ENCODE data around the gene TASOR2. TPM values are rescaled to one million over a fixed set of nuclear protein-coding genes. Genes with fewer than 3 reads are reported as not detected.

Gene TASOR2
- total RNA-seq, 1 donor from 2014 or later = 49.1 TPM

GRCh38 chr10:5650664-5651387 is 33.8 kb upstream of the TASOR2 start:
- no peak overlapping the region for H3K27ac Mint-ChIP-seq (ENCODE audit: unreplicated experiment)
- no peak for DNase-seq (ENCODE audit: low spot score)
- H3K27me3 Mint-ChIP-seq (ENCODE audit: unreplicated experiment) = peaks cover 10% of the 10 kb centered on the region
- H3K4me1 Mint-ChIP-seq (ENCODE audit: unreplicated experiment) = peaks cover 19% of the 10 kb centered on the region
- peaks cover 10% of the 10 kb centered on the region for H3K36me3 Mint-ChIP-seq (ENCODE audit: low read depth, unreplicated experiment)
- no peak overlapping the region for H3K4me3 Mint-ChIP-seq (ENCODE audit: unreplicated experiment)
- TF ChIP-seq, protein P1, sequence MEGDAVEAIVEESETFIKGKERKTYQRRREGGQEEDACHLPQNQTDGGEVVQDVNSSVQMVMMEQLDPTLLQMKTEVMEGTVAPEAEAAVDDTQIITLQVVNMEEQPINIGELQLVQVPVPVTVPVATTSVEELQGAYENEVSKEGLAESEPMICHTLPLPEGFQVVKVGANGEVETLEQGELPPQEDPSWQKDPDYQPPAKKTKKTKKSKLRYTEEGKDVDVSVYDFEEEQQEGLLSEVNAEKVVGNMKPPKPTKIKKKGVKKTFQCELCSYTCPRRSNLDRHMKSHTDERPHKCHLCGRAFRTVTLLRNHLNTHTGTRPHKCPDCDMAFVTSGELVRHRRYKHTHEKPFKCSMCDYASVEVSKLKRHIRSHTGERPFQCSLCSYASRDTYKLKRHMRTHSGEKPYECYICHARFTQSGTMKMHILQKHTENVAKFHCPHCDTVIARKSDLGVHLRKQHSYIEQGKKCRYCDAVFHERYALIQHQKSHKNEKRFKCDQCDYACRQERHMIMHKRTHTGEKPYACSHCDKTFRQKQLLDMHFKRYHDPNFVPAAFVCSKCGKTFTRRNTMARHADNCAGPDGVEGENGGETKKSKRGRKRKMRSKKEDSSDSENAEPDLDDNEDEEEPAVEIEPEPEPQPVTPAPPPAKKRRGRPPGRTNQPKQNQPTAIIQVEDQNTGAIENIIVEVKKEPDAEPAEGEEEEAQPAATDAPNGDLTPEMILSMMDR (IDR thresholded peaks at IDR 0.05; ENCODE audit: unreplicated experiment) = no peak
- no peaks in the 10 kb centered on the region for H3K9me3 Mint-ChIP-seq (ENCODE audit: unreplicated experiment)

GRCh38 chr10:5651388-5651764 is 33.3 kb upstream of the TASOR2 start:
- H3K27me3 Mint-ChIP-seq (ENCODE audit: unreplicated experiment) = peaks cover 10% of the 10 kb centered on the region
- H3K36me3 Mint-ChIP-seq (ENCODE audit: low read depth, unreplicated experiment) = peaks cover 10% of the 10 kb centered on the region
- no peak overlapping the region for H3K27ac Mint-ChIP-seq (ENCODE audit: unreplicated experiment)
- H3K9me3 Mint-ChIP-seq (ENCODE audit: unreplicated experiment) = no peaks in the 10 kb centered on the region
- TF ChIP-seq, protein P1 (IDR thresholded peaks at IDR 0.05; ENCODE audit: unreplicated experiment) = no peak
- no peak for DNase-seq (ENCODE audit: low spot score)
- no peak overlapping the region for H3K4me3 Mint-ChIP-seq (ENCODE audit: unreplicated experiment)
- H3K4me1 Mint-ChIP-seq (ENCODE audit: unreplicated experiment) = peaks cover 13% of the 10 kb centered on the region

- H3K4me3 Mint-ChIP-seq (ENCODE audit: unreplicated experiment) = no peak overlapping the region
Measured at GRCh38 chr10:5652746-5653145, 31.9 kb upstream of the TASOR2 start.

GRCh38 chr10:5654218-5654755 is 30.4 kb upstream of the TASOR2 start:
- H3K4me3 Mint-ChIP-seq (ENCODE audit: unreplicated experiment) = no peak overlapping the region
- peaks cover 9% of the 10 kb centered on the region for H3K27me3 Mint-ChIP-seq (ENCODE audit: unreplicated experiment)
- TF ChIP-seq, protein P1 (IDR thresholded peaks at IDR 0.05; ENCODE audit: unreplicated experiment) = no peak
- H3K4me1 Mint-ChIP-seq (ENCODE audit: unreplicated experiment) = peaks cover 9% of the 10 kb centered on the region
- no peak for DNase-seq (ENCODE audit: low spot score)
- H3K9me3 Mint-ChIP-seq (ENCODE audit: unreplicated experiment) = no peaks in the 10 kb centered on the region
- peaks cover 11% of the 10 kb centered on the region for H3K36me3 Mint-ChIP-seq (ENCODE audit: low read depth, unreplicated experiment)
- H3K27ac Mint-ChIP-seq (ENCODE audit: unreplicated experiment) = no peak overlapping the region

More at GRCh38 chr10:5652746-5653145, 31.9 kb upstream of the TASOR2 start:
- TF ChIP-seq, protein P1 (IDR thresholded peaks at IDR 0.05; ENCODE audit: unreplicated experiment) = no peak
- Mint-ChIP-seq H3K9me3 (ENCODE audit: unreplicated experiment) (no peaks in the 10 kb centered on the region), H3K4me1 (ENCODE audit: unreplicated experiment) (peaks cover 3% of the 10 kb centered on the region), H3K27me3 (ENCODE audit: unreplicated experiment) (peaks cover 10% of the 10 kb centered on the region), H3K36me3 (ENCODE audit: low read depth, unreplicated experiment) (peaks cover 10% of the 10 kb centered on the region), H3K27ac (ENCODE audit: unreplicated experiment) (no peak overlapping the region)
- DNase-seq (ENCODE audit: low spot score) = no peak

DNA sequence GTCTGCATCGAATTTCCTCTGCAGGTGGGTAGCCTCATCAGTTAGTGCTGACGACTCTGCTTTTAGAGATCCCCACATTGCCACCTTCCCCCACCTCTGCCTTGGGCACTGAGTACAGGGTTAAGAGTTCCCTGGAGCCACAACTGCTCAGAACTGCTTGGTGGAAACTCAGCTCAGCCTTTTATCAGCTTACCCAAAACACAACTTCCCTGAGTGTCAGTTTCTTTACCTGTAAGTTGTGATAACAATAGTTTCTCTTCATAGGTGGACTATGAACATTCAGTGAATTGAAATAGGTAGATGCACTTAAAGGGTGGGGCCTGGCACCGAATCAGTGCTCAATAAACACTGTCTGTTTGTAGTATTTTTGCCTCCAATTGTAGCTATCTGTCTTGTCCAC is 29.5 kb upstream of the TASOR2 start:
- DNase-seq (ENCODE audit: low spot score) = no peak
- Mint-ChIP-seq H3K4me3 (ENCODE audit: unreplicated experiment) (no peak overlapping the region), H3K27ac (ENCODE audit: unreplicated experiment) (no peak overlapping the region), H3K36me3 (ENCODE audit: low read depth, unreplicated experiment) (peaks cover 9% of the 10 kb centered on the region), H3K4me1 (ENCODE audit: unreplicated experiment) (peaks cover 16% of the 10 kb centered on the region), H3K9me3 (ENCODE audit: unreplicated experiment) (no peaks in the 10 kb centered on the region), H3K27me3 (ENCODE audit: unreplicated experiment) (peaks cover 8% of the 10 kb centered on the region)
- TF ChIP-seq, protein P1 (IDR thresholded peaks at IDR 0.05; ENCODE audit: unreplicated experiment) = no peak

Data from endothelial cell (in vitro differentiated cells).